ENCODE measurements around the gene GIT1.

GIT1 gene

DNA sequence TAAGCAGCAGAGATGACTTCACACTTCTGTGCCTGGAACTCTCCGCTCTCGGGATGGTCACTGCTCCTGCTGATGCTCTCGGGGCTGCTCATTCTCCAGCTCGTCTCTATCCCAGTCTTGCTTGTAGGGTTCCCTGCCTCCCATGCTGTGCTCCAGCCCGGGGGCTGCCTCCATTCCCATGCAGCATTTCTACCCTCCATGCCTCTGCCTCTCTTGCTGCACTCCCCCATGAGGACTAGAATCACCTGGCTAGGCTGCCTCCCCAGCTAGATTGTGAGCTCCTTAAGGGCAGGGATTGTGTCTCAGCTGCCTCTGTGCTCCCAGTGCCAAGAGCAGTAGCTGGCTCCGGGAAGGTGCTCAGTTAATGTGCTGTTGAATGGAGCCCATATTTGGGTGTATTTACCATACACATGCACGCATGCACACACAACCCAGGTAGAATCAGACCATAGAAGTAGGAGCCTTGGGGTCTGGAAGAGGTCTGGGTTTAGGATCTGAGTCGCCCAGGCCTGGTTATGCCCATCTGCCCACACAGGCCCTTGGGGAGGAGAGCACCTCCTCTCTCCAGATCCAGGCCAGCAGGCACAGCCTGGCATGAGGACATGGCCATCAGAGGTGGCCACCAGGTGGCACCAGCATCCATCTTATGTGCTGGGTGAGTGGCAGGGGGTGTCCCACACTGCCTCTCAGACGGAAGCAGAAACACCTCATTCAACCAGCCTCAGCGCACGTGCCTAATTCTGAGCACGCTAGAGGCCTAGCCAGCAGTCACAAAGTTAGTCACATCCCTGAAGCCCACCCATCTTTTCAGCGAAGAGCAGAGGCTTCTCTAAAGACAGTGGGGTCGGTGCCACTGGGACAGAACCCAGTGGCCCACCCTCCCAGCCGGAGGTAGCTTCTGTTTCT lies 9.3 kb downstream of the GIT1 start:
- DNase-seq: peak; percentile 94

DNA sequence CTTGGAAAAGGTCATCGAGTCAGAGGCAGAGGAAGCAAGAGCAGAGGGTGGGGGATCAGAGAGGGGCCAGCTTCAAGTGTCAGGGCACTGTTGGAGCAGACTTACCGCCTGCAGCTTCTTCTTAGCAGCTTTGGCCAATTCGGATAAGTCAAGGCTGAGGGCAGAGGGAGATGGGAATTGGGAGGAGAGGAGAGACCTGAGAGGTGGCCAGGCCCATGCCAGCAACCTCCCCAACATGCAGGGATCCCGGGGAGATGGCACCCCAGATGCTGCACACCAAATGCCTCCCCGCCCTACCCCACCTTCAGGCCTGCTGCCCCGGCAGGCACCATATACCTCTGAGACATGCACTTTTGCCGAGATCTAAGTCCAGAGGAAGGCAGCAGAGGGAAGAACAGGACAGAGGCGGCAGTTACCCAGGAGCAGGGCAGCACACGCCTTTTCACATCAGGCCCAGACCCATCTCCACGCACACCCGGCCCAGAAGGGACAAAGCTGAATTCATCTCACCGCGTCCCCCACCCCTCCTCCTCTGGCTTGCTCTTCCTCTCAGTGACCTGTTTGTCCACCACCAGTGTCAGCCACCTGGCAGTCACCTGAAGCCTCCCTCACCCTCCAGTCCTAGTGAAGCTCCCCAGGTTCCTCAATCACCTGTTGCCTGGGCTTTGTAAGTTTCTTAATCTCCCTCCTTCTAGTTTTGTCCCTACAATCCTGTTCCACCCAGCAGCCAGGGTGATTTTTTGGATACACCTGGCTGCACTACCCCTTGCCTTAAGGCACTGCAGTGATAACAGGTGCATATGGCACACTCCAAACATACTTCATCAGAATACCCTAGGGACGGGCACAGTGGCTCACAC lies 10.6 kb downstream of the GIT1 start:
- DNase-seq: no peak

DNA sequence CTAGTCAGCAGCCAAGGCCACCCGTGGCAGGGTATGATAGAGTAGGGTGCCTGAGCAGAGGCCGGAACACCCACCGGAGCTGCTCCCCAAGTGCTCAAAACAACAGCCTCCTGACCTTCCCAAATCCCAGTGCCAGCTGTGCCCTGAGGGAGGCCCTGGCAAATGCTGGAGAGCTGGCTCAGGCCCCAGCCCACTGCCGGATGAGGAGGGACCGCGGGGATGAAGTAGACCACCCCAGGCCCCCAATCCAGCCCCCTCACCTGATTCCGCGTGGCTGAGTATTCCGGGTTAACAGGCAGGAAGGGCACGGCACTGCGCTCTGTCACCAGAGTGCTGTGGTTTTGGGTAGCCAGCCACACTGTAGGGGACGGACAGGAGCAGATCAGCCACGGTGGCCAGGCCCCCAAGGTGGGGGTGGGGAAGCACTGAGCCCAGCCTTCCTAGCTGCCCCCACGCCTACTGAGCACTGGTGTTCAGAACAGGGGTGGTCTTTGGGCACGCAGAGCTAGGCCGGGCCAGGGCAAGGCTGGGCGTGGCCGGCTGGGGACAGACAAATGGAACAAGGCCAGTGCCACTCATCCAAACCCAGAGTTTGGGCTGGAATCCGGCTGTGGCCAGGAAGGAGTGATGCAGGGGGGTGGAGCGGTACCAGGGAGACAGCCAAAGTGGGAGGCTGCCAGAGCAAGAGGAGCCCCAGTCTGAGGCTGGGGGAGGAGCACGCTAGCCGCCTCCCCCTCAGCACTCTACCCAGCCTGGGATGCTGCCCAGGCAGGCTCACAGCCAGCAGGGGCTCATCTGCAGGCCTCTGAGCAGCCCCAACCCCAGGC lies 11.8 kb downstream of the GIT1 start:
- DNase-seq: no peak

DNA sequence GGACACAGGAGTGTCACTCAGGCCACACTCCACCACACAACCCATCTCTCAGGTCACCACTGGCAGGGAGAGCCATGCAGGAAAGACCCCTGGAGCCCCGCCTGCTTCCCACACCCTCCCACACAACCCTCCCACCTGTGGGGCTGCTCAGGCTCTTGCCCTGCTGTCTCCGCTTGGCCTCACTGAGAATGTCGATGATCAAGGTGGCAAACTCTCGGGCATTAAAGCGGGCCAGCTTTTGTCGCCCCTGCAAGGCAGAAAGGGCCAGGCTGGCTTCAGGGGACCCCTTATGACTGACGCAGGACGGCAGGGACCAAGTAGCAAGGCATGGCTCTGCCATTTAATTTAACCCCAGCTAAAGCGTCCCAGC lies 12.5 kb downstream of the GIT1 start:
- DNase-seq: no peak

DNA sequence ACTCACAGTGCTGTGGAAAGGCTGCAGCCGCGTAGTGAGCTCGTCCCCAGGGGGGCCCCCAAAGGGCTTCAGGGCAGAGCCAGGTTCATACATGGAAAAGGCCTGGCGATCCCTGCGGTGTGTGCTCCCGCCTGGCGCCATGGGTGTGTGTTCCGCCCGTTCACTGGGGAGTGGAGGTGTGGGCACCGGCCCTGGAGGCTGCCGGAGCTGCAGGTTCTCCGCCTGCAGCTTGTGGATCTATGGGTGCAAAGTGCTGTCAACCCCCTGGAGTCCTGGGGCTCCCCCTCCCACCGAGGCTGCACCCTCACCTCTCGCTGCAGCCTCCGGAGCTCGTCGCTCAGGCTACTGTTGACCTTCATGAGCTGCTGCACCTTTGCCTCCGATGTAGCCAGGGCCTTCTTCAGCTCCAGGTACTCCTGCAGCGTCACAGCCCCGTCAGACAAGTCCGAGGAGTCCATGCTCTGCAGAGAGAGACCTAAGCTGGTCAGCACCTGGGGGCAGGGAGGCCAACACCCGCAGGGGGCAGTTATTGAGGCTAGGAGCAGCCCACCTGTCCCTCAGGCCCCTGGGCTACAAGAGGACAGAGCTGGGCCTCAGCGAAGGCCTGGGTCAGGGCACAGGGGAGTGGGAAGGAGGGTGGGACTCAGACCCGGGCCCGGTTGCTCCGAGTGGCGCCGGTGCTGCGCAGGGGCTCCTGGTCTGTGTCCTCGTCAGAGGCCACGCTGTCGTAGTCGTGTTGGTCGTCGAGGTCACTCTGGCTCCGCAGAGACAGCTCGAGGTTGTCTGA lies 13.0 kb downstream of the GIT1 start:
- no peak for DNase-seq

DNA sequence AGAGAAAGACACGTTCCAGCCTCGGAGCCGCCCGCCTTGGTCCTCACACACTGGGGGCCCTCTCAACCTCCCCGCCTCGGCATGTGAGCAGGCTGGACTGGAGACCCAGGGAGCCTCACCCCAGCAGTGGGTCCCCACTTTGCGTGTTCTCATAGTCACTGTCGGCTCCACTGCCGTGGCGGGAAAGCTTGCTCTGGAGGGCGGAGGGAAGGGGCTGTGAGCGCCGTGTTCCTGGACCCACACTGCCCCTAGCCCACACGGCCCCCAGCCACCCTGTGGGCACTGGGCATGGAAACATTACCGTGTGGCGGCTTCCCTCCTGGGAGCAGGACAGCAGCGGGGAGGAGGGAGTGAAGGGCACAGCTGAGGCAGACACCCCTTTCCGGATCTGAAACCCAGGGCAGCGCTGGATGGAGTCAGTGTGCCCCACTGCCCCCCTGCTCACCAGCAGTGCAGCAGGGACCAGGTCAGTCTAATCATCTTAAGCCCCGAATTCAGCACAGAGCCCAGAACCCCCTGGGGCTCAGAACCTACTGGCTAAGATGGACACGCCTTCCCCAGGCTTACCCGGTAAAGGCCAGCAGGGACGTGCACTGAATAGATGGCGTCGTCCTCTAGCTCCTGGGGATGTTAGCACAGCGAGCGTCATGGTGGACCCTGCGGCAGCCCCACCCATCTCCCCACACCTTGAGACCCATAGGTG lies 13.8 kb downstream of the GIT1 start:
- DNase-seq: no peak

DNA sequence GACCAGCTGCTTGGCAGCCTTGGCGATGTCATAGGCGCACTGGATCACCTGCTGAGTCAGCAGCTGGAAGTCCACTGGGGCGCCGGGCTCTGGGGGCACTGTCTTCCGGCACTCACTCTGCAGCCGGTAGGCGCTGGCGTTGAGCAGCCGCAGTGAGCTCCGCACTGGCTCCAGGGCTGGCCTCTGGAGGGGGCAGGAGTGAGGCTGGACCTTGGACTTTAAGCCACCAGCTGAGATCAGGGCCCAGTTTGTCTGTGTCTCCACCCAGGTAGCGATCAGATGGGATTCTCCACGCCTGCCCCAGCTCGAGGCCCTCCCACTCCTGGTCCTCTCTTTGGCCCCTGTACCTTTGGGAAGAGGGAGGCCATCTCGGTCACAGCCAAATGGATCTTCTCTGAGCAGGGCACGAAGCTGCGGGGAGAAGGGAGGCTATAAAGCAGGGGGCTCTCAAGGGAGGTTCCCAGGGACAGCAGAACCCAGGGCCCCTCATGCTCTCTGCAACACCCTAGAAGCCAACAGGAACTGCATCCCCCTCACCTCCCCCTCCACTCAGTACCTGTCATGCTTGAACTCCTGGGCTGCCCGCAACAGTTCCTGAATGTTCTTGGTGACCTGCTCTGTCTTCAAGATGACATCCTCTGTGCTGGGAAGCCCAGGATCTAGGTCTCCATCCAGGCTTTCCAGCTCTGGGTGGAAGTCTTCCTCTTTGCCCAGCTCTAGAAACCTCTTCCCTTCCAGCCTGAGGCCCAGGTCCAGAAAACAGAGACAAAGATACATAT lies 14.5 kb downstream of the GIT1 start:
- no peak for DNase-seq

DNA sequence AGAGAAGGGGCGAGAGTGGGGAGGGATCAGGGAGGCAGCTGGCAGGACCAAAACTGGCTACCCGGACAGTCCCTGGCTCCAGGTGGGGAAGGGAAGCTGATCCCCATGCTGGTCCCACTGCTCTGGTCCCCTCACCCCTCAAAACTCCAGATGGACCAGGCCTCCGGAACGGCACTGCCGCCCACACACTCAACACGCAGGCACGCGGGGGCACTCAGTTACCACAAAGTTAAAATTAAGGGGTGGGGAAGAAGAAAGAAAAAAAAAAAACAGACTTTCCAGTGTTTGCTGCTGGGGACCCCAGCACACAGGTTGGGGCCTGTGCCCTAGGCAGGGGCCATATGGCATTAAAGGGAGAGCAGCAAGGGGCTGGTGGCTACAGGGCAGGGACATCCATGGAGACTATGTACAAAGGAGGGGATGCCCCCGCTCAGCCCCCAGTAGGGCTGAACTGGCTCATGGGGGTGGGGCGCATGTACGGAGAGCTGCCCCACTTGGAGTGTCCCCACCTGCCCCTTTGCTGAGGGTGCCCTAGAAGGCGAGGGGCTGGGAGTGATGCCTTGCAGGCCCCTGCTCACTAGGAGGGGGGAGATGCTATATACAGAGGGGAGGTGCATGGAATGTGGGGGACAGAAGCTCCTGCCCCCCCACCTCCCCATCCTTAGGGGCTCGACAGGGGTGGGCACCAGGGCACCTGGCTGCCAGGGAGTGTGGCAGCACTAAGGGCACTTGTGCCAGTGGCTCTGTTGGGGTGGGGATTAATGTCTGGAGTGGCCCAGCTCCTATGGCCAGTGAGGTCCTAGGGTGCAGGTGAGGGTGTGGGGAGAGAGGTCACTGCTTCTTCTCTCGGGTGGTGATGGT lies 15.3 kb downstream of the GIT1 start:
- no peak for DNase-seq

DNA sequence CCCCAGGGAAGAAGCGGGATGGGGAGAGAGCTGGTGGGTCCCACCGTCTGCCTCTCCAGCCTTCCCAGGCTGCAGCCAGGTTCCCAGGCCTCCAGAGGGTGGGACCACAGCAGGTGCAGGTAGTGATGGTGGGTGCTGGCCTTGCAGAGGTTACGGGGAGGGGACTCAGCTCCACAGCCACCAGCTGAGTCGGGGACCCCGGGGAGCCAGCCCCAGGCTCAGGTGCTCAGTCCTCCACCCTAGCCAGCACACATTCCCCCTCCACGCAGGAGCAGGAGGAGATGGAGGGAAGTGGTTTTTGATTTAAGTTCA lies 15.9 kb downstream of the GIT1 start:
- no peak for DNase-seq

DNA sequence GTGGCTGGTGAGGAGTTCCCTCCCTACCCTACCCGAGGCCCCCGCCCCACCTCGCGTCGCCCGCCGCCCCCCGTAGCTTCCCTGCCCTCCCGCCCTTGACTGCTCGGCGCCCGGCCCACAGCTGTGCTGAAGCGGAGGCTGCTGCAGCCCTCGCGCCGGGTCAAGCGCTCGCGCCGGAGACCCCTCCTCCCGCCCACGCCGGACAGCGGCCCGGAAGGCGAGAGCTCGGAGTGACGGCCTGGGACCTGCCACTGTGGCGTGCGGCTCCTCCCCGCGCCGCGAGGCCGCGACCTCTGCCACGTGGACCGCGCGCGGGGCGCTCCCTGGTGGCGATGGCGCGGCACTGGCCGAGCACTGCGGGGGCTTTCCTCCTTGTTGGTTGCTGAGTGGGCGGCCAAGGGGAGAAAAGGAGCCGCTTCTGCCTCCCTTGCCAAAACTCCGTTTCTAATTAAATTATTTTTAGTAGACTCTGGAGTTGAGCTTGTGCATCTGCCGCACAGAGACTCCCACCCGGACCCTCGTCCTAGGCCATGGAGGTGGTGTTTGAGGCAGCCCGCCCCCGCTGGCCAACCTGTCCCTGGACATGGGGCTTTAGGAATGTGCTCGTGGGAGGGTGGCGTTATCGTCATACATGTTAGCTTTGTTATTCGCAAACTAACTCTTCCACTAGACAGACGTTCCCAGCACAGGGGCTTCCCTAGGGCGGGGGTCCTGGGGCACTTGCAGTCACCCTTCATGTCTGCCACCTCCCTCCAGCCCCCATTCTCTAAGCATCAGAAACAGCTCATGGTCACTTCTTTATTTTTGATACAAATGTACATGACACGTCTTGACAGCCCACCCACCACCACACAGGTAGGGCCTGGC lies 16.5 kb downstream of the GIT1 start:
- DNase-seq: peak; percentile 48

DNA sequence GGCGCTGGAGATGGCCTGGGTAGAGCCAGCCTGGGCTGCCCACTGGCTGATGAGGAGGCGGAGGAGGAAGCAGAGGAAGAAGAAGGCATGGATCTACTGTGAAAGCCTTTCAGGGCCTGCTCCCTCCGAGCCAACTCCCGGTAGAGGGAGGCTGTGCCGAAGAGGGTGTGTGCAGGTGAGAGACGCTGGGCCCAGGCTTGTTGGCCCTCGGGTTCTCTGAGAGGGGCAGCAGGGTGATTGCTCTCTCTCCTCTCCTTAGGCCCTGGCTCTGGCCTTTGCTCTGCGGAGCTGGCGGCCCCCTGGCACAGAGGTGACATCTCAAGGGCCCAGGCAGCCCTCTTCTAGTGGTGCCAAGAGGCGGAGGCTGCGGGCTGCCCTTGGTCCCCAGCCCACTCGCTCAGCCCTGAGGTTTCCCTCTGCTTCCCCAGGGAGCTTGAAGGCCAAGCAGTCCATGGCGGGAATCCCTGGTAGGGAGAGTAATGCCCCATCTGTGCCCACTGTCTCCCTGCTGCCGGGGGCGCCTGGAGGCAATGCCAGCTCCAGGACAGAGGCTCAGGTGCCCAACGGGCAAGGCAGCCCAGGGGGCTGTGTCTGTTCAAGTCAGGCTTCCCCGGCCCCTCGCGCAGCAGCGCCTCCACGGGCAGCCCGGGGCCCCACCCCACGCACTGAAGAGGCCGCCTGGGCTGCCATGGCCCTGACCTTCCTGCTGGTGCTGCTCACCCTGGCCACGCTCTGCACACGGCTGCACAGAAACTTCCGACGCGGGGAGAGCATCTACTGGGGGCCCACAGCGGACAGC lies 17.4 kb downstream of the GIT1 start:
- no peak for DNase-seq

DNA sequence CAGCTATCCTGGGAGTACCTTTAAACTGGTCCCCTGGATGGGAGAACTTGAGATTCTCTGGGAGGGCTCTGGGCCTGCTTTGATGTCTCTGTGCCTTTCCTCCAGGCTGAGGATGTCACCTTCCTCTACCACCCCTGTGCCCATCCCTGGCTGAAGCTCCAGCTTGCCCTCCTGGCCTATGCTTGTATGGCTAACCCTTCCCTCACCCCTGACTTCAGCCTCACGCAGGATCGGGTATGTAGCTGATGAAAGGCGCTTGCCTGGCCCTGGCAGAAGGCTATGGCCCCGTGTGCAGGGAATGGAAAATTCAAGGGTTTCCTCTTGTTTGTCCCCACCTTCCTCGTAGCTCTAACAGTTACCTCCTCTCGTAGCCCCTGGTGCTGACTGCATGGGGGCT lies 18.0 kb downstream of the GIT1 start:
- DNase-seq: no peak

DNA sequence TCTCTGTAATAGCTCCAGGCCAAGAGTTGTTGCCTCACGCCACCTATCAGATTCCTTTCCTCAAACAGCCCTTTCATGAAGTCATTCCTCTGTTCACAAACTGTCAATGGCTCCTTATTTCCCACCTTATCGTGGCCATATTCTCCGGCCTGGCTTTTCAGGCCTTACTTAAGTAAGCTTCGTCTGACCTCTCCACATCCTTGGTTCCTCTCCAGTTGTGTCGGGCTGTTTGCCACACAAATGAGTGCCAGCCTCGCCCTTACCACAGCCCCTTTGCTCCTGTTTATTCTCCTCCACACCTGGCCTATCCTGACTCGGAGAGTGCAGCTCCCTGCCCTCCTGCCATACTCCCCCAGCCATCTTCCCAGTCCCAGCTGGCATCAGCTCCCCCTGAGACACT lies 18.9 kb downstream of the GIT1 start:
- no peak for DNase-seq

DNA sequence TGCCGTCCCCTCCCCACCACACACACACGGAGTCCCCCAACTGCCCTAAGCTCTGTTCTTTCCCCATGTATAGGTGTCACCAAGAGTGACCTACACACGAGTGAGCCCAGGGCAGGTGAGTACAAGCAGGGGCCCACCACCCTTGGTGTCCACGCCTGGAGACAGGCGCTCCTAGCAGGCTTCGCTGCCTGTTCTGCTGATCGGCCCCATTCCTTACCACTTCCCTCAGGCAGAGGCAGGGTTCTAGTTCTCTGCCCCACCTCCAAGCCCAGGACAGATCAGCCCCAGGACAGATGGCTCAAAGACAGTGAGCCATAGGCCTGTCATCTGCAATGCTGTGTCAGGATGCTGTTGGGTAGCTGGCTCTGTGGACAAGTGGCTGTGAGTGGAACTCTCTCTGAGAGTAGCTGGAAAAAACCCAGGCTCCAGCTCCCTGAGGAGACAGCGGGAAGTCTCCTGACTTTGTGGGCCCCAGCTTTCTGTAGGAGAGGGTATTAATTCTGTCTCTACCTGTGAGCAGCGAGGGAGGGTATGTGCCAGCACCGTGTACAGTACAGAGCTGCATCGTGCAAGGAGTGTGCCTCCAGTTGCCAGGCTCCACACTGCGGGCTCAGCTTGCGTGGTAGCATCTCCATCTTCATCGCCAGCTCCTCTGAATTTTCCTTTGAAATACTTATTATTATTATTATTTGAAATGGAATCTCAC lies 20.1 kb downstream of the GIT1 start:
- no peak for DNase-seq

DNA sequence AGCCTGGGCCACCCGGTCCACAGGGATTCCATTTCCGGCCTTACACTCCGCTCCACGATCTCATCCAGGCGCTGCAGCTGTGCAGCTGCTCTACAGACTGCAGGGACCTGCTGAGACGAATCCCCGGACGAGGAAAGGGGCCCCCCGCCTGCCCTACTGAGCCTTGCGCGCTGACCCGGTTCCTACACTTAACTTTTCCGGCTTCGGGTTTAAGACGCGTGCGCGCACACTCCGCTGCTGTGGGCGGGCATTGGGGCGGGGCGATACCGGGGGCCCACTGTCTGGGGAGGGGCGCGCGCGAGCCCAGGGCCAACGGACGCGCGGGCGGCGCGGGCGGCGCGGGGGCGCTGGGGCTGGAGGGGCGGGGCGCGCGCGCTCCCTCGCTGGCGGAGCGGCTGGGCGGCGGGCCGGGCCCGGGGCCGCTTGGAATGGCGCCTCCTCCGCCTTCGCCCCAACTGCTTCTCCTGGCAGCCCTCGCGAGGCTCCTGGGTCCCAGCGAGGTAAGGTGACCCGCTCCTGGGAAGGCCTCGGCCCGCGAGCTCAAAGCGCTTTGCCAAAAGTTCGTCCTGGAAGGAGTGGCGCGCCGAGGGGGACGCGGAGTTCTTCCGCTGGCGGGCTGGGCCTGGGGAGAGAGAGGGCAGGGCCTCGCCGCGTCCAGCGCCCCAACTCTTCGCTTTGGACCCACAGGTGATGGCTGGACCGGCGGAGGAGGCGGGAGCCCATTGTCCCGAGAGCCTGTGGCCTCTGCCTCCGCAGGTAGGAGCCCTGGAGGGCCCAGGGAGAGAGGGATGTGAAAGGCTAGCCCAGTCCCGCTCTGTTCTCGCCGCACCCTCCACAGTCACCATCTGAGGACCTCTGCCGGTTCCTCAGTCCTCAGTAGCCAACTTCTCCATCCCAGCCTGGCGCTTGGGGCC lies 20.9 kb downstream of the GIT1 start, which contains the start of gene TP53I13:
TP53I13 (plus strand) TSS at position 371 of the 914 bp plus-strand sequence; CDS start at position 429, 58 bp downstream.
- peak; percentile 95 for DNase-seq

Measured in activated CD4-positive, alpha-beta T cell treated with anti-CD3 and anti-CD28 coated beads, Interleukin-2, Interleukin-6, amounts not matched to agents 100 ng/mL and 50 ng/mL, durations not matched to agents 16 hours and 8 hours (primary cell).